ENCODE measurements around the gene ARSK. TPM values are rescaled to one million over a fixed set of nuclear protein-coding genes. Genes with fewer than 3 reads are reported as not detected.

ARSK gene, protein sequence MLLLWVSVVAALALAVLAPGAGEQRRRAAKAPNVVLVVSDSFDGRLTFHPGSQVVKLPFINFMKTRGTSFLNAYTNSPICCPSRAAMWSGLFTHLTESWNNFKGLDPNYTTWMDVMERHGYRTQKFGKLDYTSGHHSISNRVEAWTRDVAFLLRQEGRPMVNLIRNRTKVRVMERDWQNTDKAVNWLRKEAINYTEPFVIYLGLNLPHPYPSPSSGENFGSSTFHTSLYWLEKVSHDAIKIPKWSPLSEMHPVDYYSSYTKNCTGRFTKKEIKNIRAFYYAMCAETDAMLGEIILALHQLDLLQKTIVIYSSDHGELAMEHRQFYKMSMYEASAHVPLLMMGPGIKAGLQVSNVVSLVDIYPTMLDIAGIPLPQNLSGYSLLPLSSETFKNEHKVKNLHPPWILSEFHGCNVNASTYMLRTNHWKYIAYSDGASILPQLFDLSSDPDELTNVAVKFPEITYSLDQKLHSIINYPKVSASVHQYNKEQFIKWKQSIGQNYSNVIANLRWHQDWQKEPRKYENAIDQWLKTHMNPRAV
- total RNA-seq: 2.2 and 2.4 TPM in 2 replicates

- DNase-seq (ENCODE audit: low read depth in 2 of 2): peak; percentile 99
Measured at GRCh38 chr5:95554647-95555548, at the start of gene ARSK, which contains the start of gene SKIC3. Gene ARSK (plus strand): TSS chr5:95555101. CDS start chr5:95555279, 178 bp downstream. Gene SKIC3 (minus strand): TSS chr5:95554977. CDS start chr5:95547150, 7,827 bp downstream.

DNA sequence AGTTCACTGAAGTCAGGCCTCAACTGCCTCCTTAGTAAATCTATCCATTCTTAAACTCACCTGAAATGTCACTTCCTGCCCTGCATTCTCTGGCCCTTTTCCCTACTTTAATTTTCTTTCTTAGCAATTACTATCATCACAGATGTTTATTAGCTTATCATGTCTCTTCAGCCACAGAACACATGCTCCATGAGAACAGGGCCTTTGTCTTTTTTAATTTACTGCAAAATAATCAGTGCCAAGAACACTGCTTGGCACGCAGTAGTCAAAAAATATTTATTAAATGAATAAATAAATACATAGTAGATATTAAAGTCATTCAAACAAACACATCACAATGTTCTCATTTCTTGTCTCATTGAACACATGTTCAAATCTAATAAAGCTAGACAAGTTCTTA lies 46.4 kb upstream of the ARSK start:
- DNase-seq (ENCODE audit: low read depth in 2 of 2): no peak

- no peak for DNase-seq (ENCODE audit: low read depth in 2 of 2)
Measured at GRCh38 chr5:95511606-95512005, 43.3 kb upstream of the ARSK start.

DNA sequence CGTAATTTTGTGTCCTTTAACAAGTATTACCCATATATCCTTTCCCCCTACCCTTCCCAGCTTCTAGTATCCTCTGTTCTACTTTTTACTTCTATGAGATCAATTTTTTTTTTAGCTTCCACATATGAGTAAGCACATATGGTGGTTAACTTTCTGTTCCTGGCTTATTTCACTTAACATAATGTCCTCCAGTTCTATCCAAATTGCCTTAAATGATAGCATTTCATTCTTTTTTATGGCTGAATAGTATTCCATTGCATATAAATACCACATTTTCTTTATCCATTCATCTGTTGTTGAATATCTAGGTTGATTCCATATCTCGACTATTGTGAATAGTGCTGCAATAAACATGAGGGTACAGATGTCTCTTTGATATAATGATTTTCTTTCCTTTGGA lies 36.5 kb upstream of the ARSK start:
- DNase-seq (ENCODE audit: low read depth in 2 of 2): no peak

DNA sequence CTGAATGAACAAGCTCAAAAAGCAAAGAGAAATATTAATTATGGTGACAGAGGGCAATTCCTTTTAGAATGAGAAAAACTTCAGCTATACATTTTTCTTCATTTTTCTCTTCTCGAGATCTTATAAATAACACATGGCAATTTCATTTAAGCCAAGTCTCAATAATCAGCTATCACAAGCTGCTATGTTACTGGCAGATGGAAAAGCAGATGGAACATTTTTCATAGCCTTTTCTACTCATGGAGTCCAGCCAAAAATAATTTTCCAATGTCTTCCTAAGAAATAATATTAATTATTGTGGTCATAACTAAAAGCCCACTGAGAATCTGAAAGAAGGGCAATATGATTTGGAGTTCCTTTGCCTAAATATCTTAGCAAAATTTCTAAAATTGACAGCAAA lies 35.8 kb upstream of the ARSK start:
- DNase-seq (ENCODE audit: low read depth in 2 of 2): no peak

GRCh38 chr5:95519681-95520080 lies 35.2 kb upstream of the ARSK start:
- DNase-seq (ENCODE audit: low read depth in 2 of 2): no peak

- no peak for DNase-seq (ENCODE audit: low read depth in 2 of 2)
Measured at GRCh38 chr5:95520206-95520605, 34.7 kb upstream of the ARSK start.

DNA sequence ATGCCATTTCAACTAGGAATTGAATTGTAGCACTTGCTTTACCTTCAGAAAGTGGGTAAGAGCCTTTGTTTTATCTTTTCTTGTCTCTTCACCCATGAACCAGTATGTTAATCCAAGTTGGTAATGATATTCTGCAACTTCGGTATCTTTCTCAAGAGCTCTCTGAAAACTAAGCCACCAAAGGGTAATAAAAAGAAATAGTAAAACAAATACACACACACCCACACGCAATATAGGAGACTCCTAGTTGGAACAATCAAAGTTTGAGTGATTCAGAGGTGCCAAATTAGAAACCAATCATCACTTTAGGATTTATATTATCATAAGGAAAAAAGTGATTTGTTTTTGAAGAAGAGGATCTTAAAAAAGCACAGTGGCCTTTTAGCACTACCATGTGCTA lies 30.5 kb upstream of the ARSK start:
- DNase-seq (ENCODE audit: low read depth in 2 of 2): no peak

- no peak for DNase-seq (ENCODE audit: low read depth in 2 of 2)
Measured at GRCh38 chr5:95526871-95527270, 28.0 kb upstream of the ARSK start.

DNA sequence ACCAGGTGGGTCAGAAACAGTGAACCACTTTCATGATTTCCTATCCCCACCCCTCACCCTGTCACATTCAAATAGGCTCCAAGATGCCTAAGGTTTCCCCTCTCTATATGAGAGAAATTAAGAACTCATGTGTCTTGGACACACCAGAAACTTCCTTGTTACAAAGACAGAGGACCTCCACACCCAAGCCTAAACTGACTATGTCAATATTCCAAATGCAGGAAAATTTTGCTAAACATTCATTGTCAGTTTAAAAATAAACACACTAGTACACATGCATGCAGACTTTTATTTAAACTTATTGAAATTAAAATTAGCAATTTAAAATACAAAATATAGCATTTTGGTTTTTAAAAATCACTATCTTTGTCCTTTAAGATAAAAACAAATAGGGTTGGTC lies 26.3 kb upstream of the ARSK start:
- no peak for DNase-seq (ENCODE audit: low read depth in 2 of 2)

DNA sequence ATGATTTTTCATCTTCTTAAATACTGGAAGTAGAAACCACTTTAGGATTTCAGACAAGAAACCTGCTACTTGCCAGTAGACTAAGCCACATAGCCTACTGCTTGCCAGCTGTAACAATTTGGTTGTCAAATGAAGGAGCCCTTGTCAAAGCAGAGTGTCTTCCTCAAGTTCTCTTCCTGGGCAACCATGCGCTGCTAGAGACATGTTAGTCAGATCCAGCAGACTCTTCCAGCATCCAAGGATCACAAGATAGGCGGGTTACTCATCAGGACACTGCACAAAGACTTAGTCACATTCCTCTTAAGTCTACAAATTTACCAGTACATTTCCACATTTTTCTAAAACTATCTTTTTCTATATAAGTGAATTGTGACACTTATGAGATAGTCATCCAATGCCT lies 24.5 kb upstream of the ARSK start:
- peak in 1 of 2 donors; percentile 19 for DNase-seq (ENCODE audit: low read depth in 2 of 2)

GRCh38 chr5:95531491-95531890 lies 23.4 kb upstream of the ARSK start:
- DNase-seq (ENCODE audit: low read depth in 2 of 2): no peak

DNA sequence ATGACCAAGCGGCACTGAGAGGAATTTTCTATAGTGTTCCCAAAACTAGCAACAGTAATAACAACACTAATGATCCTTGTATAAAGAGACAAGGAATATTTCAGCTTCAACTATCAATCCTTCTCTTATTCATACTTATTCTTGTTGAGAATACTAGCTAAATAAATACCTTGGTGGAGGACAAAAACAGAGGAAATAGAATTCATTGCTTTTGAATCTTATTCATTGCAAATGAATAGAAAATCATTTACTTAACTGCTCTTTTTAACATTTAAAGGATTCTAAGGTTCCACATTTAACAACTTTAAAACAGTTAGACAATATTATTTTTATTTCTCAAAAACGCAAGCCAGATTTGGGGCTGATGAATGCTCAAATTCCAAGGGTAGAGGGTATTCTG lies 22.5 kb upstream of the ARSK start:
- no peak for DNase-seq (ENCODE audit: low read depth in 2 of 2)

DNA sequence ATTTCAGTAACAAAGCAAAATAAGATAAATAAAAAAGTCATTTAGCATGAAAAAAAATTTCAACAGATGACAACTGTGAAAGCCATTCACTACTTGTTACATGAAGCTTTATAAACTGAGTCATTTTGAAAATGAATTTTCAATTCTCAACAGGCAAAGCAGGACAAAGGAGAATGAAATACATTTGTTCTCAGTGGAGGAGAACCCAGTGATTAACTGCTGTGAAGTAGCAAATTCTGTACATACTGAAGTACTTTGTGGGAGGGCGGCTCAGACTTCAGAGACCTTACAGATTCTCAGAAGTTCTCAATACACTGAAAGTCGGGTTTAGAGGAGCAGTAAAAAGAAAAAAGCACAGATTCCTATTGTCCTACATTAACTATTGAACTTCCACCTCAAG lies 21.8 kb upstream of the ARSK start:
- DNase-seq (ENCODE audit: low read depth in 2 of 2): no peak

GRCh38 chr5:95533761-95534160 lies 21.1 kb upstream of the ARSK start:
- DNase-seq (ENCODE audit: low read depth in 2 of 2): no peak

DNA sequence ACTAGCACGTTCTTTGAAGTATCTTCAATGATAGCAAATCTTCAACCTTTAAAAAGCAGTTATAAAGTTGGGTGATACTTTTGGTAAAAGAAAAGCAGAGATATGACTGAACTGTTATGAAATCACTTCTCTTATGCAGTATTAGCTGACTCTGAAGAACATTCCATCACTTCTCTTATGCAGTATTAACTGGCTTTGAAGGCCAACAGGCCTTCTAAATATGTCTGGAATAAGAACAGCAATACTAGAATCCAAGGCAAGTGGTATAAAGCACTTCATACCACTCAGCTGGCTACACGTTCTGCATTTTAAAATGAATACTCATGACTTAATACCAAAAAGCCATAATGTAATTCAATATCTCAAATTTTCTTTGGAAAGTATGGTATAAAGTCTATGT lies 17.4 kb upstream of the ARSK start:
- no peak for DNase-seq (ENCODE audit: low read depth in 2 of 2)

GRCh38 chr5:95543017-95543705 lies 11.7 kb upstream of the ARSK start:
- DNase-seq (ENCODE audit: low read depth in 2 of 2): no peak

DNA sequence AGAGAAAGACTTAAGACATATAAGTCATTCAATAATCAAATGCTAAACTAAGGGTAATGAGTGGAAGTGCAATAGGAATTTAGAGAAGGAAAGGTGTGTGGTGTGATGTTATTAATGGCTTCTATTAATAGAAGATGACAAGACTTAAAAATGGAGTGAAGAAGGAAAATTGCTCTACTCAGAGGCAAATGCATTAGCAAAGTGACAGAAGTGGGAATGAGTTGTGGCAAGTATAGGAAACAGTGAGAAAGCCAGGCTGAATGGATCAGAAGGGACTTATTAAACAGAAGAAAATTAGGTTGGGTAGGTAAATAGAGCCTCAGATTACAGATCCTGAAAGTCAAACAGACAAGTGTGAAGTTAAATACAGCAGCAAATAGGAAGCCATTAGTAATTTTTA lies 5.9 kb upstream of the ARSK start:
- DNase-seq (ENCODE audit: low read depth in 2 of 2): no peak

DNA sequence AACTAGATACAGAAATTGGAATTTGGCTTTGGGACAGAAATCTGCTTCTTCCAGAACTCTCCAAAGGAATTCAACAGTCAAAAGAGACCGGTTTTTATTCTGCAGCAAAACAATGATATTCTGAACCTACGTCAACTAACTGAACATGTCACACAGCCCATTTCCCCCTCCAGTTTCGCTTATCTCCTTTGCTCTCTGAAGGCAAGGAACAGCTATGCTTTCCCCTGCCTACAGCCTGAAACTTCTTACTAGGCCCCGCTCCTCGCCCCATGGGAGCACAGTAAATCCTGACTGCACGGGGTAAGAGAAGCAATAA lies 612 bp upstream of the ARSK start:
- DNase-seq (ENCODE audit: low read depth in 2 of 2): no peak

GRCh38 chr5:95555553-95555952 lies 652 bp downstream of the ARSK start:
- DNase-seq (ENCODE audit: low read depth in 2 of 2): no peak

DNA sequence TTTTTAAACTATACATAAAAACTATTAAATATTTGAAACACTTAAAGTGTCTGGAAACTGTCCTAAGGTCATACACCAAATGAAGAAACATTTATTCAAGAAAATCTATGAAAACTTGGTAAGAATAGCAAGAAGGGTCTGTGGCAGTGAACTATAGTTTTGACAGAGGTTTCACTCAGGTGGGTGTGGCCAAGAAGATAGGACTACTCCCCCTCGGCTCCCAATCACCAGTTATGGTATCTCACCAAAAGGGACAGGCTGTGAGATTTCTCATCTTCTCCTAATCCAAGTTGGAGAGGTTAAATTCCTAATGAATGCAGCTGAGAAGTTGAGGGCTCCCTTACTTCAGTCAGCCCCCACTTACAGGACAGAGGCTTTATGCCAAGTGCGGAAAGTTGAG lies 2.9 kb downstream of the ARSK start:
- DNase-seq (ENCODE audit: low read depth in 2 of 2): no peak

GRCh38 chr5:95562282-95562681 lies 7.4 kb downstream of the ARSK start:
- DNase-seq (ENCODE audit: low read depth in 2 of 2): no peak

Data from dermis microvascular lymphatic vessel endothelial cell (primary cell).